NCI-H2196 (cell line): ENCODE data around the gene PPP1R12C.
"Not testable (repeated sequence)": the region's sequence is repeated elsewhere in the genome, so short reads cannot be mapped to it uniquely, and the experiment has no call there.

Experiments used
- DNase-seq: peaks from one replicate; lab custom pipeline; 2025; ENCODE audit not compliant: unreplicated experiment; lab: John Stamatoyannopoulos, UW

The PPP1R12C gene

GRCh38 chr19:55112246-55112776, 5.1 kb downstream of the PPP1R12C start:
- DNase-seq = no peak

- no peak for DNase-seq
Measured at GRCh38 chr19:55111238-55111831, 6.1 kb downstream of the PPP1R12C start.

- no peak for DNase-seq
Measured at GRCh38 chr19:55109527-55110291, 7.7 kb downstream of the PPP1R12C start.

GRCh38 chr19:55107252-55107651, 10.2 kb downstream of the PPP1R12C start:
- not testable (repeated sequence) for DNase-seq

GRCh38 chr19:55106591-55106990, 10.8 kb downstream of the PPP1R12C start:
- no peak for DNase-seq

GRCh38 chr19:55105237-55105636, 12.2 kb downstream of the PPP1R12C start:
- DNase-seq = no peak

- DNase-seq = no peak
Measured at GRCh38 chr19:55103190-55103589, 14.2 kb downstream of the PPP1R12C start.

GRCh38 chr19:55101261-55101660, 16.2 kb downstream of the PPP1R12C start:
- DNase-seq = no peak

- DNase-seq = no peak
Measured at GRCh38 chr19:55099557-55100506, 17.6 kb downstream of the PPP1R12C start.

GRCh38 chr19:55098716-55099556, 18.5 kb downstream of the PPP1R12C start:
- no peak for DNase-seq

GRCh38 chr19:55097864-55098715, 19.3 kb downstream of the PPP1R12C start:
- no peak for DNase-seq

- DNase-seq = no peak
Measured at GRCh38 chr19:55096061-55096701, 21.3 kb downstream of the PPP1R12C start.

- DNase-seq = no peak
Measured at GRCh38 chr19:55095260-55096060, 22.0 kb downstream of the PPP1R12C start.

- DNase-seq = no peak
Measured at GRCh38 chr19:55094456-55095259, 22.8 kb downstream of the PPP1R12C start.

- no peak for DNase-seq
Measured at GRCh38 chr19:55092423-55093318, 24.8 kb downstream of the PPP1R12C start.

- DNase-seq = no peak
Measured at GRCh38 chr19:55091955-55092354, 25.5 kb downstream of the PPP1R12C start.
